MM.1S (cell line): Measurements from ENCODE around the gene ISX.

ENCODE experiments used
- DNase-seq: peaks from one replicate; pipeline ENCODE4 v3.0.0-alpha.2; 2015
- H2AFZ ChIP-seq: fragments of 300-600 bp; sonication (generic); 2 replicates; pipeline ENCODE4 v1.6.0; 2016; ENCODE audit warnings: antibody characterized with exemption, low read length
- H3F3A ChIP-seq: fragments of 300-600 bp; sonication (generic); 2 replicates; pipeline ENCODE4 v1.6.1; 2016; ENCODE audit warnings: mild to moderate bottlenecking, antibody characterized with exemption, low read length, moderate library complexity, mixed read lengths; ENCODE audit not compliant: insufficient read depth
- H3K27ac ChIP-seq: fragments of 300-600 bp; sonication (generic); 2 replicates; pipeline ENCODE4 v1.5.1; 2016; ENCODE audit warnings: mild to moderate bottlenecking, low read length
- H3K27me3 ChIP-seq: fragments of 300-600 bp; sonication (generic); replicated peaks from 2 replicates; pipeline ENCODE4 v1.6.0; 2016; ENCODE audit warnings: low read length; ENCODE audit not compliant: insufficient read depth
- H3K36me3 ChIP-seq: fragments of 300-600 bp; sonication (generic); replicated peaks from 2 replicates; pipeline ENCODE4 v1.6.1; 2016; ENCODE audit warnings: mild to moderate bottlenecking, low read length, mixed read lengths; ENCODE audit not compliant: insufficient read depth
- H3K4me1 ChIP-seq: fragments of 300-600 bp; sonication (generic); 2 replicates; pipeline ENCODE4 v1.6.1; 2016; ENCODE audit warnings: low read length, mixed read lengths
- H3K4me2 ChIP-seq: fragments of 300-600 bp; sonication (generic); 2 replicates; pipeline ENCODE4 v1.6.0; 2016; ENCODE audit warnings: low read depth, low read length
- H3K4me3 ChIP-seq: fragments of 300-600 bp; sonication (generic); 2 replicates; pipeline ENCODE4 v1.5.1; 2016; ENCODE audit warnings: low read length, mixed read lengths
- H3K79me2 ChIP-seq: fragments of 300-600 bp; sonication (generic); 2 replicates; pipeline ENCODE4 v1.6.1; 2016; ENCODE audit warnings: mixed run types, low read length, mixed read lengths
- H3K9ac ChIP-seq: fragments of 300-600 bp; sonication (generic); 2 replicates; pipeline ENCODE4 v1.6.1; 2016; ENCODE audit warnings: low read length, mixed read lengths
- H3K9me2 ChIP-seq: fragments of 300-600 bp; sonication (generic); replicated peaks from 2 replicates; pipeline ENCODE4 v1.6.1; 2016; ENCODE audit warnings: mild to moderate bottlenecking, low read length, mixed read lengths; ENCODE audit not compliant: insufficient read depth
- H3K9me3 ChIP-seq: fragments of 300-600 bp; sonication (generic); replicated peaks from 2 replicates; pipeline ENCODE4 v1.6.1; 2016; ENCODE audit warnings: mild to moderate bottlenecking, low read length, mixed read lengths; ENCODE audit not compliant: insufficient read depth
- H4K20me1 ChIP-seq: fragments of 300-600 bp; sonication (generic); 2 replicates; pipeline ENCODE4 v1.6.1; 2016; ENCODE audit warnings: mild to moderate bottlenecking, low read length, moderate library complexity, mixed read lengths; ENCODE audit not compliant: insufficient read depth
- CTCF ChIP-seq: fragments of 300-600 bp; sonication (generic); IDR thresholded peaks from 2 replicates; pipeline ENCODE4 v1.5.1; 2016; ENCODE audit warnings: antibody characterized with exemption, low read length, mixed read lengths
- EZH2 ChIP-seq: fragments of 300-600 bp; sonication (generic); optimal IDR thresholded peaks from 2 replicates; pipeline ENCODE3; 2017; ENCODE audit warnings: low read depth, mild to moderate bottlenecking, antibody characterized with exemption, low read length, mixed read lengths
- EZH2phosphoT487 ChIP-seq: fragments of 300-600 bp; sonication (generic); IDR thresholded peaks from 2 replicates; pipeline ENCODE4 v1.6.1; 2018; ENCODE audit warnings: antibody characterized with exemption, low read length

The ISX gene

GRCh38 chr22:35111244-35111643 lies 45.3 kb downstream of the ISX start:
- H3F3A ChIP-seq = no peaks in the 10 kb centered on the region
- no peak for DNase-seq
- H3K27ac ChIP-seq = no peak overlapping the region
- H3K9ac ChIP-seq = no peak overlapping the region
- H3K9me2 ChIP-seq = no peaks in the 10 kb centered on the region
- no peaks in the 10 kb centered on the region for H3K36me3 ChIP-seq
- no peaks in the 10 kb centered on the region for H4K20me1 ChIP-seq
- no peak overlapping the region for H3K4me2 ChIP-seq
- no peaks in the 10 kb centered on the region for H3K4me1 ChIP-seq
- H3K27me3 ChIP-seq = no peaks in the 10 kb centered on the region
- H3K9me3 ChIP-seq = no peaks in the 10 kb centered on the region
- no peak for TF ChIP-seq EZH2
- TF ChIP-seq CTCF = no peak
- no peak for TF ChIP-seq EZH2phosphoT487
- no peaks in the 10 kb centered on the region for H3K79me2 ChIP-seq
- no peak overlapping the region for H2AFZ ChIP-seq
- H3K4me3 ChIP-seq = no peak overlapping the region

- Histone ChIP-seq H3K9me2 (no peaks in the 10 kb centered on the region), H3F3A (no peaks in the 10 kb centered on the region), H3K36me3 (no peaks in the 10 kb centered on the region), H3K79me2 (no peaks in the 10 kb centered on the region), H3K4me3 (no peak overlapping the region), H3K27ac (no peak overlapping the region), H4K20me1 (no peaks in the 10 kb centered on the region), H2AFZ (no peak overlapping the region), H3K4me2 (no peak overlapping the region), H3K9ac (no peak overlapping the region), H3K4me1 (no peaks in the 10 kb centered on the region), H3K9me3 (no peaks in the 10 kb centered on the region), H3K27me3 (no peaks in the 10 kb centered on the region)
- TF ChIP-seq CTCF = no peak
- no peak for TF ChIP-seq EZH2phosphoT487
- TF ChIP-seq EZH2 = no peak
- no peak for DNase-seq
Observed at GRCh38 chr22:35113341-35113740, 47.4 kb downstream of the ISX start.

GRCh38 chr22:35114131-35114980 lies 48.4 kb downstream of the ISX start:
- H3K79me2 ChIP-seq = no peaks in the 10 kb centered on the region
- no peaks in the 10 kb centered on the region for H3K36me3 ChIP-seq
- no peak for DNase-seq
- H3K4me2 ChIP-seq = no peak overlapping the region
- no peaks in the 10 kb centered on the region for H3K27me3 ChIP-seq
- H3K9ac ChIP-seq = no peak overlapping the region
- H3K27ac ChIP-seq = no peak overlapping the region
- no peaks in the 10 kb centered on the region for H3F3A ChIP-seq
- H3K9me3 ChIP-seq = no peaks in the 10 kb centered on the region
- TF ChIP-seq EZH2 (no peak), EZH2phosphoT487 (no peak), CTCF (no peak)
- no peak overlapping the region for H3K4me3 ChIP-seq
- H2AFZ ChIP-seq = no peak overlapping the region
- no peaks in the 10 kb centered on the region for H3K9me2 ChIP-seq
- H4K20me1 ChIP-seq = no peaks in the 10 kb centered on the region
- peaks cover under 1% of the 10 kb centered on the region; the same call in 1 of the 2 replicates for H3K4me1 ChIP-seq
